OCI-LY7 (cell line): ENCODE measurements around the gene SDCBP2.

Experiments used
- EZH2phosphoT487 ChIP-seq: fragments of 200-600 bp; sonication (generic); IDR thresholded peaks from 2 replicates; pipeline ENCODE4 v1.6.1; 2018; ENCODE audit warnings: low read depth, borderline replicate concordance, mild to moderate bottlenecking, mixed run types, antibody characterized with exemption, low read length, moderate library complexity, mixed read lengths
- TF ChIP-seq, protein P1 (sequence below): fragments of 200-600 bp; sonication (generic); conservative IDR thresholded peaks from 2 replicates; pipeline ENCODE4 v1.5.1; 2014; ENCODE audit warnings: mild to moderate bottlenecking, antibody characterized with exemption, low read length, moderate library complexity, mixed read lengths

GRCh38 chr20:1360094-1360846 is 31.3 kb upstream of the SDCBP2 start:
- TF ChIP-seq, protein P1, sequence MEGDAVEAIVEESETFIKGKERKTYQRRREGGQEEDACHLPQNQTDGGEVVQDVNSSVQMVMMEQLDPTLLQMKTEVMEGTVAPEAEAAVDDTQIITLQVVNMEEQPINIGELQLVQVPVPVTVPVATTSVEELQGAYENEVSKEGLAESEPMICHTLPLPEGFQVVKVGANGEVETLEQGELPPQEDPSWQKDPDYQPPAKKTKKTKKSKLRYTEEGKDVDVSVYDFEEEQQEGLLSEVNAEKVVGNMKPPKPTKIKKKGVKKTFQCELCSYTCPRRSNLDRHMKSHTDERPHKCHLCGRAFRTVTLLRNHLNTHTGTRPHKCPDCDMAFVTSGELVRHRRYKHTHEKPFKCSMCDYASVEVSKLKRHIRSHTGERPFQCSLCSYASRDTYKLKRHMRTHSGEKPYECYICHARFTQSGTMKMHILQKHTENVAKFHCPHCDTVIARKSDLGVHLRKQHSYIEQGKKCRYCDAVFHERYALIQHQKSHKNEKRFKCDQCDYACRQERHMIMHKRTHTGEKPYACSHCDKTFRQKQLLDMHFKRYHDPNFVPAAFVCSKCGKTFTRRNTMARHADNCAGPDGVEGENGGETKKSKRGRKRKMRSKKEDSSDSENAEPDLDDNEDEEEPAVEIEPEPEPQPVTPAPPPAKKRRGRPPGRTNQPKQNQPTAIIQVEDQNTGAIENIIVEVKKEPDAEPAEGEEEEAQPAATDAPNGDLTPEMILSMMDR = no peak
- TF ChIP-seq EZH2phosphoT487 = no peak
